ENCODE measurements around the gene HSFX1. TPM values are rescaled to one million over a fixed set of nuclear protein-coding genes. Genes with fewer than 3 reads are reported as not detected.

Gene HSFX1
- polyA plus RNA-seq, 1 donor from 2014 or later = 0.57 TPM

- TF ChIP-seq EP300 (conservative IDR thresholded peaks at IDR 0.05; ENCODE audit: poor library complexity, severe bottlenecking) (no peak), MXI1 (conservative IDR thresholded peaks at IDR 0.05; ENCODE audit: poor library complexity, severe bottlenecking) (no peak), SMC3 (conservative IDR thresholded peaks at IDR 0.05; ENCODE audit: poor library complexity) (no peak), TAF1 (IDR thresholded peaks at IDR 0.05; ENCODE audit: low read depth) (no peak), EZH2 (IDR thresholded peaks at IDR 0.05; ENCODE audit: borderline replicate concordance, insufficient read depth, low read length, poor library complexity, severe bottlenecking) (no peak), CTCF (IDR thresholded peaks at IDR 0.05; ENCODE audit: poor library complexity, severe bottlenecking) (no peak), RAD21 (conservative IDR thresholded peaks at IDR 0.05) (no peak), REST (IDR thresholded peaks at IDR 0.05; ENCODE audit: borderline replicate concordance) (no peak)
- H3K36me3 ChIP-seq (ENCODE audit: insufficient read depth, low read length) = no peaks in the 10 kb centered on the region
- H3K27ac ChIP-seq (ENCODE audit: low read length) = no peak overlapping the region
- no peaks in the 10 kb centered on the region for H4K20me1 ChIP-seq (ENCODE audit: insufficient read depth)
- no peak overlapping the region for H2AFZ ChIP-seq (ENCODE audit: low read depth, low read length)
- no peaks in the 10 kb centered on the region for H3K9me3 ChIP-seq (ENCODE audit: low read length)
- no peak overlapping the region for H3K4me3 ChIP-seq (ENCODE audit: low read length)
- no peak overlapping the region for H3K9ac ChIP-seq (ENCODE audit: low read length)
- H3K79me2 ChIP-seq (replicated peaks; ENCODE audit: insufficient read depth, low read length) = no peaks in the 10 kb centered on the region
- H3K9me2 ChIP-seq (ENCODE audit: insufficient read depth, low read length) = no peaks in the 10 kb centered on the region
- H3F3A ChIP-seq (ENCODE audit: insufficient read depth, low read length, poor library complexity, severe bottlenecking) = no peaks in the 10 kb centered on the region
- H3K27me3 ChIP-seq (ENCODE audit: insufficient read depth, low read depth, low read length) = no peaks in the 10 kb centered on the region
- H3K4me2 ChIP-seq (ENCODE audit: low read length) = no peak overlapping the region
These were observed 29.7 kb downstream of the HSFX1 start for GRCh38 chrX:149803458-149804062.

GRCh38 chrX:149804102-149804501 is 30.2 kb downstream of the HSFX1 start:
- H3K9me2 ChIP-seq (ENCODE audit: insufficient read depth, low read length) = no peaks in the 10 kb centered on the region
- H3K36me3 ChIP-seq (ENCODE audit: insufficient read depth, low read length) = no peaks in the 10 kb centered on the region
- H3K4me3 ChIP-seq (ENCODE audit: low read length) = no peak overlapping the region
- H3K9ac ChIP-seq (ENCODE audit: low read length) = no peak overlapping the region
- H3K9me3 ChIP-seq (ENCODE audit: low read length) = no peaks in the 10 kb centered on the region
- TF ChIP-seq CTCF (IDR thresholded peaks at IDR 0.05; ENCODE audit: poor library complexity, severe bottlenecking) = no peak
- no peak for TF ChIP-seq REST (IDR thresholded peaks at IDR 0.05; ENCODE audit: borderline replicate concordance)
- no peak for TF ChIP-seq MXI1 (conservative IDR thresholded peaks at IDR 0.05; ENCODE audit: poor library complexity, severe bottlenecking)
- no peak for TF ChIP-seq POLR2AphosphoS5 (IDR thresholded peaks at IDR 0.05)
- no peak for TF ChIP-seq RAD21 (conservative IDR thresholded peaks at IDR 0.05)
- TF ChIP-seq TAF1 (IDR thresholded peaks at IDR 0.05; ENCODE audit: low read depth) = no peak
- TF ChIP-seq SMC3 (conservative IDR thresholded peaks at IDR 0.05; ENCODE audit: poor library complexity) = no peak
- no peak for TF ChIP-seq EZH2 (IDR thresholded peaks at IDR 0.05; ENCODE audit: borderline replicate concordance, insufficient read depth, low read length, poor library complexity, severe bottlenecking)
- no peak for TF ChIP-seq EP300 (conservative IDR thresholded peaks at IDR 0.05; ENCODE audit: poor library complexity, severe bottlenecking)
- no peaks in the 10 kb centered on the region for H3K27me3 ChIP-seq (ENCODE audit: insufficient read depth, low read depth, low read length)
- no peak overlapping the region for H2AFZ ChIP-seq (ENCODE audit: low read depth, low read length)
- H3F3A ChIP-seq (ENCODE audit: insufficient read depth, low read length, poor library complexity, severe bottlenecking) = no peaks in the 10 kb centered on the region
- no peaks in the 10 kb centered on the region for H3K79me2 ChIP-seq (replicated peaks; ENCODE audit: insufficient read depth, low read length)
- H3K27ac ChIP-seq (ENCODE audit: low read length) = no peak overlapping the region
- no peak overlapping the region for H3K4me2 ChIP-seq (ENCODE audit: low read length)
- no peaks in the 10 kb centered on the region for H4K20me1 ChIP-seq (ENCODE audit: insufficient read depth)
